Neural cell (in vitro differentiated cells): ENCODE measurements around the gene FAM76B. TPM values are rescaled to one million over a fixed set of nuclear protein-coding genes. Genes with fewer than 3 reads are reported as not detected.

ENCODE experiments used
- H2AFZ ChIP-seq: fragments of 200-600, 300-800 bp; sonication (generic), shearing (Covaris generic); 2 replicates; pipeline ENCODE4 v1.6.0; 2014; ENCODE audit warnings: low read depth, mild to moderate bottlenecking, antibody characterized with exemption, low read length, moderate library complexity
- H3F3A ChIP-seq: fragments of 200-600 bp; shearing (Covaris generic); 2 replicates; pipeline ENCODE4 v1.6.1; 2016; ENCODE audit warnings: mild to moderate bottlenecking, moderate library complexity, mixed read lengths, antibody characterized with exemption, low read length; ENCODE audit not compliant: insufficient read depth, poor library complexity, severe bottlenecking
- H3K27ac ChIP-seq: fragments of 200-600, 300-800 bp; sonication (generic), shearing (Covaris generic); 2 replicates; pipeline ENCODE4 v1.5.1; 2014; ENCODE audit warnings: mild to moderate bottlenecking, low read length, moderate library complexity
- H3K27me3 ChIP-seq: fragments of 300-800, 200-600 bp; sonication (generic), shearing (Covaris generic); 2 replicates; pipeline ENCODE4 v1.6.0; 2014; ENCODE audit warnings: mild to moderate bottlenecking, low read depth, low read length, moderate library complexity; ENCODE audit not compliant: insufficient read depth
- H3K36me3 ChIP-seq: fragments of 300-800, 200-600 bp; sonication (generic), shearing (Covaris generic); 2 replicates; pipeline ENCODE4 v1.5.1; 2014; ENCODE audit warnings: mild to moderate bottlenecking, antibody characterized with exemption, low read length, moderate library complexity; ENCODE audit not compliant: insufficient read depth
- H3K4me2 ChIP-seq: fragments of 300-800, 200-600 bp; sonication (generic), shearing (Covaris generic); 2 replicates; pipeline ENCODE4 v1.6.0; 2014; ENCODE audit warnings: mild to moderate bottlenecking, low read length
- H3K4me3 ChIP-seq: fragments of 300-800, 200-600 bp; sonication (generic), shearing (Covaris generic); 2 replicates; pipeline ENCODE4 v1.5.1; 2014; ENCODE audit warnings: mild to moderate bottlenecking, low read length, moderate library complexity
- H3K79me2 ChIP-seq: fragments of 200-600 bp; shearing (Covaris generic); replicated peaks from 2 replicates; pipeline ENCODE4 v1.6.0; 2014; ENCODE audit warnings: mild to moderate bottlenecking, low read length, moderate library complexity; ENCODE audit not compliant: insufficient read depth
- H3K9ac ChIP-seq: fragments of 300-800, 200-600 bp; sonication (generic), shearing (Covaris generic); 2 replicates; pipeline ENCODE4 v1.6.1; 2016; ENCODE audit warnings: mild to moderate bottlenecking, low read length, mixed read lengths
- H3K9me2 ChIP-seq: fragments of 200-600 bp; shearing (Covaris generic); 2 replicates; pipeline ENCODE4 v1.6.1; 2016; ENCODE audit warnings: mild to moderate bottlenecking, low read length, mixed read lengths; ENCODE audit not compliant: insufficient read depth
- H3K9me3 ChIP-seq: fragments of 200-600, 300-800 bp; sonication (generic), shearing (Covaris generic); 2 replicates; pipeline ENCODE4 v1.6.1; 2016; ENCODE audit warnings: mild to moderate bottlenecking, mixed run types, low read length, moderate library complexity, mixed read lengths
- H4K20me1 ChIP-seq: fragments of 200-600 bp; shearing (Covaris generic); 2 replicates; pipeline ENCODE4 v1.6.1; 2016; ENCODE audit warnings: mild to moderate bottlenecking, mixed run types; ENCODE audit not compliant: insufficient read depth
- CTCF ChIP-seq: fragments of 450-650 bp; IDR thresholded peaks from 2 replicates; pipeline ENCODE4 v1.5.1; 2014; ENCODE audit warnings: antibody characterized with exemption, mild to moderate bottlenecking, moderate library complexity; ENCODE audit not compliant: poor library complexity, severe bottlenecking
- EP300 ChIP-seq: fragments of 450-650 bp; conservative IDR thresholded peaks from 2 replicates; pipeline ENCODE4 v1.6.1; 2014; ENCODE audit warnings: antibody characterized with exemption, mild to moderate bottlenecking, moderate library complexity; ENCODE audit not compliant: poor library complexity, severe bottlenecking
- EZH2 ChIP-seq: fragments of 200-600, 300-800 bp; shearing (Covaris generic), sonication (generic); IDR thresholded peaks from 2 replicates; pipeline ENCODE4 v1.6.1; 2014; ENCODE audit warnings: antibody characterized with exemption, low read length, borderline replicate concordance, mild to moderate bottlenecking; ENCODE audit not compliant: insufficient read depth, poor library complexity, severe bottlenecking
- MXI1 ChIP-seq: fragments of 450-650 bp; conservative IDR thresholded peaks from 2 replicates; pipeline ENCODE4 v1.6.1; 2014; ENCODE audit warnings: antibody characterized with exemption, mild to moderate bottlenecking; ENCODE audit not compliant: poor library complexity, severe bottlenecking
- POLR2AphosphoS5 ChIP-seq: IDR thresholded peaks from 2 replicates; pipeline ENCODE4 v1.6.1; 2012
- RAD21 ChIP-seq: fragments of 450-650 bp; conservative IDR thresholded peaks from 2 replicates; pipeline ENCODE4 v1.6.1; 2014; ENCODE audit warnings: antibody characterized with exemption, mild to moderate bottlenecking, moderate library complexity
- REST ChIP-seq: IDR thresholded peaks from 2 replicates; pipeline ENCODE4 v1.6.1; 2012; ENCODE audit warnings: borderline replicate concordance
- SMC3 ChIP-seq: fragments of 450-650 bp; conservative IDR thresholded peaks from 2 replicates; pipeline ENCODE4 v1.6.1; 2014; ENCODE audit warnings: antibody characterized with exemption, mild to moderate bottlenecking, moderate library complexity; ENCODE audit not compliant: poor library complexity
- TAF1 ChIP-seq: IDR thresholded peaks from 2 replicates; pipeline ENCODE4 v1.6.1; 2012; ENCODE audit warnings: low read depth
- polyA plus RNA-seq: library from polyadenylated mRNA; depleted of rRNA; stranded (reverse); fragments of >200 nt; gene quantifications from 2 replicates; pipeline ENCODE4 v1.2.3, GENCODE V29; 2014

FAM76B gene
- polyA plus RNA-seq, 1 donor from 2014 or later: 139 TPM

DNA sequence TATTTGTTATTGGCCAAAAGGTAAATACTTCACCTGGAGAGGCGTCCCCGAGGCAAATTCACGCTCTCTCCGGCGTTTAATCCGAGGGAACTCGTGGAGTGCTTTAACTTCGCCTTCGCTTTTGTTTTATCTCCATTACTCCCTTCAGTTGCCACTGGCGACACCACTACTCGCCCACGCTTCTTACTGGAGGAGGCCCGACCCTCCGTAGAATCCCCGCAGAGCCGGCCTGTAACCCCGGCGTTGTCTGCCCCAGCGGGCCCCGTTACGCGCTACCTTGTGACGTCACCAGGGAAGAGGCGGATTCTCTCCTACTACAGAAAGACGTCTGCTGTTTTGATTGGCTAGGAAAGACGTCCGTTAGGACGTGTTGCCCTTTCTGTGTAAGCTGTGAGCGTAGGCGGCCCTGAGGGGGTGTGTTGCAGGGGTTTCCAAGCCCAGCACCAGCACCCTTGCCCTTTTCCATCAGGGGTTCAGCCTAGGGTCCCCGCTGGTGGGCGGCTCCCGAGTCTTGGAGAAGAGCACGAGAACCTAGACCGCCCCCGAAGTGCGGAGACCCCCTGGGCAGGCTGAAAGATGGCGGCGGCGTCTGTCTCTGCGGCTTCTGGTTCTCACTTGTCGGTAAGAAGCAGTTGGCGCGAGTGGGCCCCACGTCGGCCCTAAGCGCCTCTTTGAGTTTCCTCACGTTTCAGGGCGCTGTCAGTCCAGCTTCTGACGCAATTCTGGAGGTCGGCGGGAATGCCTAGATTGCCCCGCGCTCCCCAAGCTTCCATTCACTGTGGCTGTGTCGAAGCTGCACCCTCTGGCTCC, 746 bp upstream of the FAM76B start, which contains the start of gene CEP57:
Gene CEP57, plus strand, starts transcription at position 376 of the 810 bp plus-strand sequence. Its CDS starts 201 bp downstream, at position 577.
- Histone ChIP-seq H3K4me2 (peak within 1 kb of the TSS; percentile 93), H3K9ac (peak within 1 kb of the TSS; percentile 98), H3F3A (no peaks in the 10 kb centered on the region), H3K9me2 (no peaks in the 10 kb centered on the region), H3K4me3 (peak within 1 kb of the TSS; percentile 89), H3K27me3 (no peaks in the 10 kb centered on the region), H3K27ac (peak within 1 kb of the TSS; percentile 99), H3K9me3 (no peaks in the 10 kb centered on the region), H2AFZ (peak within 1 kb of the TSS; percentile 93), H3K79me2 (peaks cover 52% of the 10 kb centered on the region), H4K20me1 (peaks cover 4% of the 10 kb centered on the region), H3K36me3 (peaks cover 7% of the 10 kb centered on the region)
- peak; percentile 15 for TF ChIP-seq SMC3
- peak; percentile 90 for TF ChIP-seq MXI1
- TF ChIP-seq EP300: peak; percentile 54
- TF ChIP-seq RAD21: no peak
- peak; percentile 73 for TF ChIP-seq REST
- TF ChIP-seq EZH2: no peak
- peak; percentile 9 for TF ChIP-seq CTCF
- peak; percentile 91 for TF ChIP-seq TAF1
- TF ChIP-seq POLR2AphosphoS5: peak; percentile 96

DNA sequence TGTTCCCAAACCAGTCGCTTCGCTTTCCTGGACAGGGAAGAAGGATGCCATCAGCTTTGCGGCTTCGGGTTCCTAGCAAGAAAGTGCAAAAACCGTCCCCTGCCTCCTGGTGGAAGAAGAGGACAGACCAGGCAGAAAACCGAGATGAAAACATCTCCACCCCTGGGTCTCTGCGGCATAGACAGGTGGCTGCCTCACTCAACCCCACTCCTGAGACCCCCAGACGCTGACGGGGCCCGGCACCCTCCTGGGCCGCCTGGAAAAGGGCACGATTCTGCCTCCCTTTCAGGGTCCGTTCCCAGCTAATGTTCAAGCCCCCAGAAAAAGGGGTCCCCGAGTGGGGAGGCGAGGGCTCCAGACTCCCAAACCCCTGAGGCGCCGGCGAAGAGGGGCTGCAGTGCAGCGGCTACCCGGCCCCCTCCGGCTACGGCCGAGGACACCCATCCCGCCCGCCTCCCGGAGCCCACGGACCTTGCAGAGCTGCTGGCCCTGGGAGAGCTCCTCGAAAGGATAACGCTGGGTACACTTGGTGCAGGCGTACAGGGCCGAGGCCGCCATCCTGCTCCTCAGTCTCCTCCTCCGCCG, 569 bp downstream of the FAM76B start:
- Histone ChIP-seq H3K36me3 (peaks cover 7% of the 10 kb centered on the region), H3K9me3 (no peaks in the 10 kb centered on the region), H3K4me3 (peak overlapping the region; percentile 89), H2AFZ (peak overlapping the region; percentile 48), H3K9ac (peak overlapping the region; percentile 98), H3K27me3 (no peaks in the 10 kb centered on the region), H3F3A (no peaks in the 10 kb centered on the region), H3K27ac (peak overlapping the region; percentile 99), H3K9me2 (no peaks in the 10 kb centered on the region), H4K20me1 (peaks cover 4% of the 10 kb centered on the region), H3K79me2 (peaks cover 39% of the 10 kb centered on the region), H3K4me2 (peak overlapping the region; percentile 93)
- TF ChIP-seq CTCF (peak; percentile 65), REST (no peak), TAF1 (peak; percentile 14), RAD21 (no peak), SMC3 (peak; percentile 63)
